ENCODE data around the gene SRP72. TPM values are rescaled to one million over a fixed set of nuclear protein-coding genes. Genes with fewer than 3 reads are reported as not detected.

The SRP72 gene
- polyA plus RNA-seq, 1 of the 3 experiments (the other 2 are of a cell fraction): 47.6 TPM

DNA sequence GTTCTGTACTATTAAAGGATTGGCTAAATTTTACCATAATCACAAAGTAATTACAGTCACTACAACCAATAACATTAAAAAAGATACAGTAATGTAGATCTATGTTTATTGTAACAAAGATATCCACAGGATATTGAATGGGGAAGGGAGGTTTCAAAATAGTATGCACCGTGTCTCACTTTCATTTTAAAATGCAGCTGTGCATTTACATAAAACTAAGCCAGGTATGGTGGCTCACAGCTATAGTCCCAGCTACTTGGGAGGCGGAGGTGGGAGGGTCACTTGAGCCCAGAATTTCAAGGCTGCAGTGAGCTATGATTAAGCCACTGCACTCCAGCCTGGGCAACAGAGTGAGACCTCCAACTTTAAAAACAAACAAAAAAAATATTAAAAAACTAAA is 8.5 kb downstream of the SRP72 start (continued):
- TF ChIP-seq, protein P1, sequence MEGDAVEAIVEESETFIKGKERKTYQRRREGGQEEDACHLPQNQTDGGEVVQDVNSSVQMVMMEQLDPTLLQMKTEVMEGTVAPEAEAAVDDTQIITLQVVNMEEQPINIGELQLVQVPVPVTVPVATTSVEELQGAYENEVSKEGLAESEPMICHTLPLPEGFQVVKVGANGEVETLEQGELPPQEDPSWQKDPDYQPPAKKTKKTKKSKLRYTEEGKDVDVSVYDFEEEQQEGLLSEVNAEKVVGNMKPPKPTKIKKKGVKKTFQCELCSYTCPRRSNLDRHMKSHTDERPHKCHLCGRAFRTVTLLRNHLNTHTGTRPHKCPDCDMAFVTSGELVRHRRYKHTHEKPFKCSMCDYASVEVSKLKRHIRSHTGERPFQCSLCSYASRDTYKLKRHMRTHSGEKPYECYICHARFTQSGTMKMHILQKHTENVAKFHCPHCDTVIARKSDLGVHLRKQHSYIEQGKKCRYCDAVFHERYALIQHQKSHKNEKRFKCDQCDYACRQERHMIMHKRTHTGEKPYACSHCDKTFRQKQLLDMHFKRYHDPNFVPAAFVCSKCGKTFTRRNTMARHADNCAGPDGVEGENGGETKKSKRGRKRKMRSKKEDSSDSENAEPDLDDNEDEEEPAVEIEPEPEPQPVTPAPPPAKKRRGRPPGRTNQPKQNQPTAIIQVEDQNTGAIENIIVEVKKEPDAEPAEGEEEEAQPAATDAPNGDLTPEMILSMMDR (IDR thresholded peaks at IDR 0.05): no peak
- no peak for TF ChIP-seq CHD2 (IDR thresholded peaks at IDR 0.05; ENCODE audit: low read length, partially characterized antibody)

DNA sequence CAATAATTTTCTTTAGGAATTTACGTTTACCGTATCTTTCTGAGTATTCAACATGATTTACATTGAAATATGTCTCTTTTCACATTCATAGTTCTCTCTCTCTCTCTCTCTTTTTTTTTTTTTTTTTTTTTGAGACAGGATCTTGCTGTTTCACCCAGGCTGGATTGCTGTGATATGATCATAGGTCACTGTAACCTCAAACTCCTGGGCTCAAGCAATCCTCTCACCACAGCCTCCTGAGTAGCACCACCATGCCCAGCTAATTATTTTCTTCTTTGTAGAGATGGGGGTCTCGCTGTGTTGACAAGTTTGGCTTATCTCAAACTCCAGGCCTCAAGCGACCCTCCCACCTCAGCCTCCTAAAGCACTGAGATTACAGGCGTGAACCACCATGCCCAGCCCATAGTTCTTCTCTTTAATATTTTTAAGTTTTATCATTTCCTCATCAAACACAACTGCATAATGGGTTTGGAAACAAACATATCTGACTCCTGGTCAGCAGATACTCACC is 9.8 kb downstream of the SRP72 start:
- H3K9ac ChIP-seq: no peak overlapping the region
- H3K4me1 ChIP-seq (ENCODE audit: control insufficient read depth in 1 of 2, insufficient read depth in 2 of 2, low read depth in 1 of 2, low read length in 1 of 2): no peaks in the 10 kb centered on the region
- 94% methylated on average over 5 of the region's 5 CpGs for WGBS (ENCODE audit: low lambda C conversion rate)
- ChIA-PET CTCF (no interaction called here), POLR2A (no interaction called here)
- H3K4me2 ChIP-seq: no peak overlapping the region
- peaks cover 11% of the 10 kb centered on the region; the same call in 1 of the 2 replicates for H3K79me2 ChIP-seq (ENCODE audit: insufficient read depth)
- no peak overlapping the region for H2AFZ ChIP-seq (ENCODE audit: low read depth)
- no peaks in the 10 kb centered on the region for H3K9me3 ChIP-seq
- TF ChIP-seq GATA2 (CRISPR knock-in tag; IDR thresholded peaks at IDR 0.05) (no peak), RXRA (IDR thresholded peaks at IDR 0.05; ENCODE audit: borderline replicate concordance, low read depth) (no peak), TCF12 (IDR thresholded peaks at IDR 0.05) (no peak), GABPA (IDR thresholded peaks at IDR 0.05; ENCODE audit: low read depth) (no peak), SIN3A (IDR thresholded peaks at IDR 0.05; ENCODE audit: borderline replicate concordance, low read depth, low read length) (no peak), EP300 (IDR thresholded peaks at IDR 0.05; ENCODE audit: borderline replicate concordance in 1 of 2, low read depth in 1 of 2, low read length in 1 of 2) (no peak), ELF1 (IDR thresholded peaks at IDR 0.05) (no peak), POLR2AphosphoS5 (IDR thresholded peaks at IDR 0.05; ENCODE audit: low read depth, low read length) (no peak), MEF2A (IDR thresholded peaks at IDR 0.05; ENCODE audit: borderline replicate concordance, low read depth) (no peak), RFX5 (IDR thresholded peaks at IDR 0.05; ENCODE audit: low read length) (no peak), YY1 (IDR thresholded peaks at IDR 0.05; ENCODE audit: low read depth) (no peak)
- TF ChIP-seq, protein P1 (IDR thresholded peaks at IDR 0.05): no peak
- H3K36me3 ChIP-seq (replicated peaks in 1 of 2; ENCODE audit: control insufficient read depth in 1 of 2, insufficient read depth in 2 of 2, low read length in 1 of 2): peaks cover 65 to 92% of the 10 kb centered on the region in 2 experiments
- no peaks in the 10 kb centered on the region for H3K9me2 ChIP-seq
- no peaks in the 10 kb centered on the region for H4K20me1 ChIP-seq (ENCODE audit: insufficient read depth)
- peaks cover 4% of the 10 kb centered on the region for H3F3A ChIP-seq (replicated peaks; ENCODE audit: insufficient read depth)
- H3K4me3 ChIP-seq (ENCODE audit: low read depth in 2 of 2, low read length in 1 of 2): no peak overlapping the region
- no peak overlapping the region for H3K27ac ChIP-seq (ENCODE audit: low read depth in 2 of 2, low read length in 1 of 2)
- H3K27me3 ChIP-seq (ENCODE audit: insufficient read depth): no peaks in the 10 kb centered on the region
- DNase-seq: no peak
